Measurements from ENCODE around the gene CDC5L.

DNA sequence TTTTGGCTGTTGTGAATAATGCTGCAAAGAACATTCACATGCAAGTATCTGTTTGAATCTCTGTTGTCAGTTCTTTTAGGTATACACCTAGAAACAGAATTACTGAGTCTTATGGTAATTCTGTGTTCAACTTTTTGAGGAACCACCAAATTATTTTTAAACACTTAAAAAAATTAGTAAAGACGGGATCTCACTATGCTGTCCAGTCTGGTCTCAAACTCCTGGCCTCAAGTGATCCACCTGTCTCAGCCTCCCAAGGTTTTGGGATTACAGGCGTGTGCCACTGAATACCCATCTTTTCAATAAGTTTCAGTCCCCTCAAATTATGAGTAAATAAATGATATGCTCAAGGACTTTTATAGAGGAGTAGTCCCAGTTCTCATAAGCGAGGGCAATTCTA, 27.5 kb upstream of the CDC5L start:
- TF ChIP-seq CTCF (conservative IDR thresholded peaks at IDR 0.05; ENCODE audit: low read length) (no peak), EZH2phosphoT487 (IDR thresholded peaks at IDR 0.05; ENCODE audit: borderline replicate concordance) (no peak)
